HG02970 (cell line): ENCODE data around the gene AP1B1.
"Not testable (repeated sequence)": the region's sequence is repeated elsewhere in the genome, so short reads cannot be mapped to it uniquely, and the experiment has no call there.

Experiments
- ATAC-seq: cut with Tn5 transposase; IDR thresholded peaks from one replicate; pipeline ENCODE4 v1.9.1; 2021; ENCODE audit warnings: mild to moderate bottlenecking, moderate library complexity, moderate number of reproducible peaks; ENCODE audit not compliant: unreplicated experiment, low FRiP score

The AP1B1 gene

GRCh38 chr22:29352778-29353177, 35.6 kb downstream of the AP1B1 start:
- ATAC-seq = no peak

- no peak for ATAC-seq
These were observed 36.5 kb downstream of the AP1B1 start for GRCh38 chr22:29351891-29352290.

GRCh38 chr22:29351042-29351441, 37.3 kb downstream of the AP1B1 start:
- no peak for ATAC-seq

- no peak for ATAC-seq
These were observed 39.4 kb downstream of the AP1B1 start for GRCh38 chr22:29348956-29349355.

DNA sequence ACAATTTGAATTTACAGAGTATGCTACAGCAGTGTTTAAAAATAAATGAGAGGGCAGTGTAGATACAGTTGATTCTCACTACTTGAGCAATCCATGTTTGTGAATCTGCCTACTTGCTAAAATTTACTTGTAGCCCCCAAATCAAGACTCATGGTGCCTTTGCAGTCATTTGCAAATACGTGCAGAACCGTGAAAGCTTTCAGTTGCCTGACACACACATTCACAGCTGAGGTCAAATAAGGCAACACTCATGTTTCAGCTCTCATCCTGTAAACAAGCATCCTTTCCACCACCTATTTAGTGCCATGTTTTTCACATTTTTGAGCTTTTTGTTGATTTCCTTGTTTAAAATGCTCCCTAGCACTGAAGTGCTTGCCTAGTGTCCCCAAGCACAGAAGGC, 40.3 kb downstream of the AP1B1 start:
- ATAC-seq = no peak

DNA sequence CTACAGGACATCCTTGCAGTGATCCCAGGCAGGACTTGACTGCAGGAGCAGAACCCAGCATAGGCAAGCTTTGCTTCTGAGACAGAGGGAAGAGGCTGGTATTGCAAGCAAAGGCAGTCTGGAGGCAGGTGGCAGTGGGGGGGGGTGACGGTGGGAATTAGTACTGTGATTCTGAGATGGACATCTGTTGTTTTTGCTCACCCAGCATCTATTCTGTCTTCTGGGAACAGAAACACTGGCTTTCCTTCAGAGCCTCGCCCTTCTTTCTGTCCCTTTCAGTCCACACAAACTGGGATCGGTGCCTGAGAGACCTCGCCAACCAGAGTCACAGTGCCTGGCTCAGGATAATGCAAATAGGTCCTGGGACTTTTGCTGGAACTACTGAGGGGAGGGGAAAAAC, 41.7 kb downstream of the AP1B1 start:
- no peak for ATAC-seq

DNA sequence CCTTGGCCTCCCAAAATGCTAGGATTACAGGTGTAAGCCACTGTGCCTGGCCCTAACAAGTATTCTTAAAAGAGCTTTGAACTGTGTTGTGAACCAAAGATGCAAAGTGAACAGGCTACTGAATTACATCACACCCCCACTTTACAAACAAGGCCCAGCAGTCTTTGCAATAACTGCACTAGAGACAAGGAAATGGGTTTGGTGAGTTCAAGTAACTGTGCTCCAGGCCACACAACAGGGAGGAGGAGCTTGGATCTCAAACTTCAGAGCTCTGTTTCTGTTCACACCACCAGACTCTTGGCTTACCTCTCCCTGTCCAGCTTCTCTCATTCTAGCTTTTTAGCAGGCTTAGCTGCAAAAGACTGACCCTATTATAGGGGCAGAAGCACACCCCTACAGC, 42.4 kb downstream of the AP1B1 start:
- ATAC-seq = no peak

GRCh38 chr22:29344889-29345288, 43.5 kb downstream of the AP1B1 start:
- ATAC-seq = not testable (repeated sequence)

GRCh38 chr22:29344137-29344536, 44.2 kb downstream of the AP1B1 start:
- ATAC-seq = no peak

DNA sequence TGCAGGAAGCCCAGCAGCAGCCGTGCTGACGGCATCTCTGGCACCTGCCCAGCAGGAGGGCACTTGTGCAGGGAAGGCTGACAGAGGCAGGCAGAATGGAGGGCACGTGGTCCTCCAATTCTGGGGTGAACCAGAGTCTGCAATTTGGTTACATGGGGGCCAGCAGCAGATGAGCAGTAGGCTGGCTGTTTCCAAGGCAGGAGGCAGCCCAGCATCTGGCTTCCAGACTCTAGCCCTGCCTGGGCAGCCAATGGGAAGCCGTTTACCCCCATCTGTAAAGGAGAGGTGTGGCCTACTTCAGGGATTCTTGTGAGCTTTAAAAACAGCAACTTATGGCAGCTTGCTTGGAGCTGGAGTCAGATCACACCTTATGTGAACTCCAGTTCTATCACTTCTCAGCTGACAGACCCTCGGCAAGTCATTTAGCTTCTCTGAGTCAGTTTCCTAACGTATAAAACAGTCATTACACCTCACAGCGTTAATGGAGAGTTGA, 45.0 kb downstream of the AP1B1 start:
- no peak for ATAC-seq

GRCh38 chr22:29342577-29343312, 45.6 kb downstream of the AP1B1 start:
- no peak for ATAC-seq

DNA sequence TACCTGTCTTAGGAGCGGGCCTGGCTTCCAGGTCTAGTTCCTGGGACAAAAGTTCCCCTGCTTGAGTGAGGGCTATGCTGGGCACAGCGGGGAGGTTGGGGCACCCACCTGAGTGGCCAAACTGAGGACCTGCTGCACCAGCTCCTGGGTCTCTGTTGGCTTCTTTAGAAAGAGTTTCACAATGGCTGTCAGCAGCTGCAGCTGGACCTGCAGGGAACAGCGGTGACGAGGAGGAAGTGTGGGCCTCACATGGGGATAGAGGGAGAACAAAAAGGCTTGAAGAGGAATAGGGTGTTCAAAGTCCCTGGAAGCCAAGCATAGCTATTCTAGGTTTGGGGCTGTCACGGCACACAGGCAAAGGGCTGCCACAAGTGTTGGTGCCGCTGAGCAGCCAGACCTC, 46.2 kb downstream of the AP1B1 start:
- ATAC-seq = no peak

- ATAC-seq = no peak
These were observed 46.6 kb downstream of the AP1B1 start for GRCh38 chr22:29341849-29342127.

DNA sequence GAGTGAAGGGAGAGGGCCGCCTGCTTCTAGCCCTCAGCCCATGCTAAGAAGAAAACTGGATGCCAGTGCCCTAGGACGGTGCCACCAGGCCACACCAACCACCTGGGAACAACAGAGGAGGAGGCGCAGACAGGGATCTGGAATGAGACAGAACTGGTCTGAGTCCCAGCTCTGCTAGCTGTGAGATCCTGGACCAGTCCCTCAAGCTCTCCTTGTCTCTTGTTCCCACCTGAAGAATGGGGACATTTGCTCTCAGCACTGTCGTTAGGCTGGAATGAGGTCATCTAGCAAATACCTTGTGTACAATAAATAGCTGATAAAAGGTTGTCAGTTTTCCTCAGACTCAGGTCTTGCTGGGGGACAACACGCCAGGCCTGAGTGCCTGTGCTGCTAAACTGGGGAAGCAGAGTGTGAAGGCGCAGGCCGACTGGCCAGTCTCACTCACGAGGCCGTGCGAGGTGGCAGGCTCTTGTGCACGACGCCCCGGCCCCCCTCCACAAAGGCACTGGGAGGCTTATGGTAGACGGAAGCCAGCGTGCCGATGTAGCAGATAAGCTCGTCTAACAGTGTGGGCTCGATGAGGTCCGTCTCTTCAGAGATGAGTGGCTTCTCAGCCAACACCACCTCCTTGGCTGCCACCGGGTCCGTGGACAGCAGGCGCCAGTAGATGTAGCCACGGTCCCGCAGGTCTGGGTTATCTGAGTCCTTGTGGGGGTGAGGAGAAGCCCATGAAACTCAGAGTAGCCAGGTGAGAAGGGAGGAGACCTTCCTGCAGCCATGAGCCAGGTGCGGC, 47.1 kb downstream of the AP1B1 start:
- ATAC-seq = no peak

- no peak for ATAC-seq
These were observed 47.8 kb downstream of the AP1B1 start for GRCh38 chr22:29340566-29340965.

DNA sequence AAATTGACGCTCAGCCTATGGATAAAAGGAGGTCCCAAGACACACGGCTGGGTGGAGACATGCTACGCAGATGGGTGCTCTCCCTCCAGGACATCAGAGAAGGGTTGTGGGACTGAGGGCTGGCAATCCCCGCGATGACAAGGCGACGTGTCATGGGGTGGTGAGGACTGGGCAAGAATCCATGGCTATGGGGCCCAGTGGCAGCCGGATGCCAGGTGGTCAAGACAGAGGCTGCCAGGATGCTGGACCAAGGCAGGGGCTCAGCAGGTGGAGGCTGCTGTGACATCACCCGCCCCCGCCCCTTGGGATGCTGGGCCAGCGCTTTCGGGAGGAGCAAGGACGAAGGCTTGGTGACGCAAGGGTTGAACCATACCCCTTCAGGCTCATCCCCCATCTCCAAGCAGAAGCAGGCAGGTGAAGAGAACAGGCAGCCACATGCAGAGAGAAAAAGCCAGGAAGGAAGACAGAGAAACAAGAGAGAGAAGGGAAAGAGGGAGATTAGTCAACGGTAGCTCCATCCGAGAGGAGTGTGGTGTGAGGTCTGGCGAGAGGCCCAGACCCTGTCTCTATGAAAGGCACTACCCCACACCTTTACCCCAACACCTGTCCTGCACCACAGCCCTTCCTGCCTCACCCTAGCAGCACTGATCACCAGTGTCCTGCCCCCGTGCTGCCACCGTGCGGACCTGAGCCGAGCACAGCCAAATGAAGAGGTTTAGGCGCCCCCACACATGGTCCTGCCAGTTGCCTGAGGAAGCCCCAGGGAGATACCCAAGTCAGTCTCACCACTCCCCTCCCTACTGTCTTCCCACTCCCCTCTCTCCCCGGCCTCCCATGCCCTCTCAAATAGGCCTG, 48.8 kb downstream of the AP1B1 start:
- ATAC-seq = no peak

- no peak for ATAC-seq
These were observed 50.0 kb downstream of the AP1B1 start for GRCh38 chr22:29338398-29338797.

DNA sequence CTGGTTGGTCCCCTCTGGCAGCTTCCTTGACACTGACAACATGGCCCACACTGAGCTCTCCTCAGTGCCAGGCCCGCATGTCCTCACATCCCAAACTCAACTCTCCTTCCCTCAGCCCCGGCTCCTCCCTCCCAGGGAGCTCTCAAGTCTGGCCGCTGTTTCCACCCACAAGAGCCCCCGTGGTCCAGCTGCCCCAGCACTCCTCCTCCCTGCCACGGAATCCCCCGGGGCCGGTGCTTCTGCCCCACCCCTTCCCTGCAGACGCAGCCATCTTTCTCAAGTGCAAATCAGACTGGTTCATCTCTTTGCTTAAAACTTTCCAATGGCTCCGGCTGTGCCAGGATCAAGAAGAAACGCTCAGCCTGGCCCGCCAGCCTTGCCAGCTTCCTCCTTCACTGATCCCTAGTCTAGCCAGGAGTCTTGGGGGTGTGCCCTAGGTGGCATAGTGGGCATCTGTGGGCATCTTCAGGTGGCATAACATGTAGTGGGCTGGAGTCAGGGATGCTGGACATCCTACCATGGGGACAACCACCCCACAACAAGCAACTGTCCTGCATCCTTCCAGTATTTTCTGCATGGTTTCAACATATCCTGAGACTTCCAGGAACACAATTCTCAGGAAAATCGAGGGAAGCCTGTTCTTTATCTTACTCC, 50.6 kb downstream of the AP1B1 start:
- ATAC-seq = no peak

DNA sequence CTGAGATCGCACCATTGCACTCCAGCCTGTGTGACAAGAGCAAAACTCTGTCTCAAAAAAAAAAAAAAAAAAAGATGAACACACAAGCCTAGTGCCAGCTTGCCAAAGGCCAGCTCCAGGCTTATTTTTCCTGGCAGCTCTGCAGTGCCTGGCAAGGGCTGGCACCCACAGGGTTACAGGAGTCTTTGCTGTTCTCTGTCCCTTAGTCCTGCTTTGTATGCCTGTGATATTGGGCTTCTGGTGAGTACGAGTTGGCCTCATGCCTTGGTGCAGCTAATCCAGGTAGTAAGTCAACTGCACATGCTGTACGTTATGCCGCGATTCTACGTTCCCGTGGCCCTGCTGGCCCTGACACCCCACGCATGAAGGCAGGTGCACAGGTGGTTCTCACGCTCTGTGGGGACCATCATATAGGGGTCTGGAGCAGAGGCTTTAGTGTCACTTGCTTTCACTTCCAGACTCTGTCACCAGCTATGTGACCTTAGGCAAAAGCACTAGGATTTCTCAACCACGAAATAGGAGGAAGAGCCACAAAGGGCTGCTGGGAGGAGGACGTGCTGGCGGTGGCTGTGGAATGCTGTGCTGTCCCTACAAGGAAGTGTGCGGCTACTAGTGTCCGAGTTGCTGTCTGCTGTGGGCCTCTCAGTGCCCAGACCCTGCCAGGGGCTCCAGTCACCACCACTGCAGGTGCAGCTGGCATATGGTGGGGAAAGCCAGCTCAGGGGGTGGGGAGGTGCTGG, 51.4 kb downstream of the AP1B1 start:
- no peak for ATAC-seq

DNA sequence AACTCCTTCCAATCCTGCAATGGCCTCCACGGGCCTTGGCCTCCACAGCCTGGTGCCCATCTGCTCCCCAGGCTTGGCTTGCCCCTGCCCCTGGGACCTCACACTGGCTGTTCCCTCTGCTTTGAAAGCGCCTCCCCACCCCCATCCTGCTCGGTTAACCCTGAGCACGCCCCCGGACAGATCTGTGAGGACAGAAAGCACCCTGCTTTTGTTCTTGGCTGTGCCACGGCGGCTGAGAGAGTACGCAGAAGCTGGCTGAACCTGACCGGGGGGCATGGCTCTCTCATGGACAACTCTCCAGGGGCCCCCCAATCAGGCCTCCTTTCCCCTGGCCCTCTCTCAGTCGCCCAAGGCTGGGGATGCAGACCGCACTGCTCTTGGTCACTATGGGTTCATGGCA, 52.7 kb downstream of the AP1B1 start:
- ATAC-seq = no peak
